Measurements from ENCODE around the gene ZNF385B.

Gene ZNF385B

GRCh38 chr2:179594268-179595112 is 266.9 kb downstream of the ZNF385B start:
- in situ Hi-C loops (cut with HindIII; ENCODE audit: low sequenced_read_pairs), result no loop called here

- in situ Hi-C loops (cut with HindIII; ENCODE audit: low sequenced_read_pairs), result no loop called here
Observed at GRCh38 chr2:179593323-179593722, 268.1 kb downstream of the ZNF385B start.

GRCh38 chr2:179592167-179592936 is 269.1 kb downstream of the ZNF385B start:
- in situ Hi-C loops (cut with HindIII; ENCODE audit: low sequenced_read_pairs), result no loop called here

GRCh38 chr2:179591690-179592089 is 269.7 kb downstream of the ZNF385B start:
- in situ Hi-C loops (cut with HindIII; ENCODE audit: low sequenced_read_pairs), result no loop called here

GRCh38 chr2:179588486-179589145 is 272.8 kb downstream of the ZNF385B start:
- in situ Hi-C loops (cut with HindIII; ENCODE audit: low sequenced_read_pairs), result no loop called here

- in situ Hi-C loops (cut with HindIII; ENCODE audit: low sequenced_read_pairs), result no loop called here
Observed at GRCh38 chr2:179584760-179585159, 276.7 kb downstream of the ZNF385B start.

- in situ Hi-C loops (cut with HindIII; ENCODE audit: low sequenced_read_pairs), result no loop called here
Observed at GRCh38 chr2:179581605-179582004, 279.8 kb downstream of the ZNF385B start.

GRCh38 chr2:179580378-179581146 is 280.9 kb downstream of the ZNF385B start:
- in situ Hi-C loops (cut with HindIII; ENCODE audit: low sequenced_read_pairs), result no loop called here

DNA sequence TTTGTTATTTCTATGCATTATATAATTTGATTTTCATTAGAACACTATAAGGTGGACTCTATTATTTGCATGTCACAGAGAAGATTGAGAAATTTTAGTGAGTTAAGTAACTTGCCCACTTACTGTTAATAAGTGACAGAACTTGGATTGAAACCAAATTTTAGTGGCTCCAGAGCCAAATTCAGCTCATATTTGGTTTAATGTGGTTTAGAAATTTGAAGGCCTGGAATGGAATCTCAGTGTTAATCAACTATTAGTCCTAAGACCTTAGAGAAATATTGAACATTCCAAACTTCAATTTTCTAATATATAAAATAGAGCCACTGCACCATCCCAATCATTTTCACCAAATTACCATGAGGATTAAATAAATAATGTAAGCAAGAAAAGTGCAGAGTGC is 281.6 kb downstream of the ZNF385B start:
- in situ Hi-C loops (cut with HindIII; ENCODE audit: low sequenced_read_pairs), result loop anchor here (5.0 kb wide), 1 partner anchor 67 kb away; no protein-coding TSS in a partner anchor

- in situ Hi-C loops (cut with HindIII; ENCODE audit: low sequenced_read_pairs), result loop anchor here (5.0 kb wide), 1 partner anchor 66 kb away; no protein-coding TSS in a partner anchor
Observed at GRCh38 chr2:179578171-179578916, 283.1 kb downstream of the ZNF385B start.

- in situ Hi-C loops (cut with HindIII; ENCODE audit: low sequenced_read_pairs), result no loop called here
Observed at GRCh38 chr2:179574061-179574519, 287.3 kb downstream of the ZNF385B start.

DNA sequence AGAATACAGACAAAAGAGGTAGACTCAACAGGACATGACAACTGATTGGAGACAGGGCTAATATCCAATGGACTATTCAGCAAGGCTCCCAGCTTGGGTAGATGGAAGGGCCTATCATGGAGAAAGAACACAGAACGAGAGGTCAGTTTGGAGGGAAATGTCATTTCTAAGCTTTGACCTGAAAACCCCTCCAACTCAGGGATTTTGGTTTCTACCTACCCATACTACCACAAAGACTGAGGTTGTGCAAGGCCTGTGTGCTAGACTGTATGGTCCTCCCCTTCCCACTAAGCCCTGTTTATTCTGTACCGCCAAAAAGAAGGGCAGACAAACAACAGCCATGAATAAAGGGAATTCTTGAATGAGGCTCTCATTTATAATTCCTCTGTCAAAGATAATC is 288.9 kb downstream of the ZNF385B start:
- in situ Hi-C loops (cut with HindIII; ENCODE audit: low sequenced_read_pairs), result no loop called here

- in situ Hi-C loops (cut with HindIII; ENCODE audit: low sequenced_read_pairs), result no loop called here
Observed at GRCh38 chr2:179571721-179572120, 289.7 kb downstream of the ZNF385B start.

- in situ Hi-C loops (cut with HindIII; ENCODE audit: low sequenced_read_pairs), result no loop called here
Observed at GRCh38 chr2:179571252-179571651, 290.2 kb downstream of the ZNF385B start.

- in situ Hi-C loops (cut with HindIII; ENCODE audit: low sequenced_read_pairs), result no loop called here
Observed at GRCh38 chr2:179569831-179570233, 291.6 kb downstream of the ZNF385B start.

GRCh38 chr2:179565807-179566206 is 295.6 kb downstream of the ZNF385B start:
- in situ Hi-C loops (cut with HindIII; ENCODE audit: low sequenced_read_pairs), result no loop called here

GRCh38 chr2:179562330-179562885 is 299.0 kb downstream of the ZNF385B start:
- in situ Hi-C loops (cut with HindIII; ENCODE audit: low sequenced_read_pairs), result no loop called here

GRCh38 chr2:179561702-179562101 is 299.7 kb downstream of the ZNF385B start:
- in situ Hi-C loops (cut with HindIII; ENCODE audit: low sequenced_read_pairs), result no loop called here

DNA sequence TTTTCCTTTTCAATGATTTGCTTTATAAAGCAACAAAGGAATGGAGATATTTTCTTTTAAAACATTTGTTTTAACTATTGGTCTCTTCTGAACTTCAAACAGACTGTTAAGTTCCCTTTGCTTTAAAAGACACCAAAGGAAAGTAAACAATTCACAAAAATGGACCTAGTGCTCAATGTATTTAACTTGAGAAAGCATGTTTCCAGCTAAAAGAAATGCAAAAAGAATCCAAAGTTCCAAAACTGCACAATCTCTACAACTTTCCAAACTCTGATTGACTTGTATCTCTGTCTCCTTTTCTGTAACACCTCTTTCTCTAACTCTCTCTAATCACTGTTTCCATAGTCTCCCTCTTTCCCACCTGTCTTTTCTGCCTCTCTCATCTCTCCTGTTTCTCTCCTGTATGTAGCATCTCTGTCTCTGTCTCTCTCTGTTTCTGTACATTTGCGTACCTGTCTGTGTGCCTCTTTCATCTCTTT is 301.1 kb downstream of the ZNF385B start:
- in situ Hi-C loops (cut with HindIII; ENCODE audit: low sequenced_read_pairs), result no loop called here

Measured in endothelial cell of hepatic sinusoid (primary cell).